A549 (cell line): ENCODE results near the gene TMEM217.

ENCODE experiments used
- CEBPB ChIP-seq, 2 experiments: fragments of >200 bp in 1 of 2; sonication (Bioruptor Twin) in 1 of 2; formaldehyde crosslinking in 1 of 2; IDR thresholded peaks; 2 replicates each; pipeline ENCODE4 v1.6.1; 2012 to 2016
- HMGXB4 ChIP-seq: fragments of 250-450 bp; sonication (Bioruptor Pico); IDR thresholded peaks from 2 replicates; pipeline ENCODE4 v1.5.0; 2021; ENCODE audit warnings: mild to moderate bottlenecking, moderate library complexity, borderline replicate concordance
- PBX3 ChIP-seq: IDR thresholded peaks from 2 replicates; pipeline ENCODE4 v1.6.1; 2012
- RAD21 ChIP-seq, 2 experiments: fragments of >200 bp in 1 of 2; sonication (Bioruptor Twin) in 1 of 2; formaldehyde crosslinking in 1 of 2; IDR thresholded peaks in 1 of 2; conservative IDR thresholded peaks in 1 of 2; 2 replicates in 1 of 2; 3 replicates in 1 of 2; pipeline ENCODE4 v1.6.1; 2012 to 2018; ENCODE audit warnings: inconsistent platforms in 1 of 2
- ZNF302 ChIP-seq: fragments of 250-450 bp; sonication (Bioruptor Pico); IDR thresholded peaks from 2 replicates; pipeline ENCODE4 v1.9.0; 2021; ENCODE audit warnings: inconsistent platforms, mild to moderate bottlenecking, moderate library complexity

- TF ChIP-seq HMGXB4 (CRISPR knock-in tag): no peak
- TF ChIP-seq CEBPB (IDR thresholded peaks at IDR 0.05): no peak
- no peak for TF ChIP-seq PBX3
- no peak for TF ChIP-seq RAD21 (conservative IDR thresholded peaks at IDR 0.05 in 1 of 2, IDR thresholded peaks at IDR 0.05 in 1 of 2)
- TF ChIP-seq ZNF302 (CRISPR knock-in tag): no peak
Observed at GRCh38 chr6:37202788-37203491, 55.0 kb downstream of the TMEM217 start.
